ENCODE data around the gene LPIN2. TPM values are rescaled to one million over a fixed set of nuclear protein-coding genes. Genes with fewer than 3 reads are reported as not detected.
A peak's percentile ranks its signal among the peaks of the same experiment; 100 is the strongest.

LPIN2 gene
- total and polyA plus RNA-seq, 2 of the 13 experiments (the other 11 are each of a cell fraction or from before 2014, with no cell fraction given), result 46.0 to 119 TPM

- FAIRE-seq (no peak), ATAC-seq (no peak), DNase-seq (ENCODE audit: low spot score) (no peak)
- Histone ChIP-seq H3K36me3 (replicated peaks in 1 of 2; ENCODE audit: control insufficient read depth in 1 of 2, insufficient read depth in 2 of 2, low read length in 2 of 2) (peaks cover 2 to 16% of the 10 kb centered on the region in 2 experiments; a peak in 4 of 5 replicates), H3K27ac (ENCODE audit: extremely low read length, insufficient read depth, low read length) (no peak overlapping the region), H3K9me3 (ENCODE audit: low read length) (no peaks in the 10 kb centered on the region), H3K79me2 (ENCODE audit: insufficient read depth, low read length) (peaks cover 99% of the 10 kb centered on the region), H2AFZ (ENCODE audit: low read length) (no peak overlapping the region), H3K4me1 (ENCODE audit: insufficient read depth, low read length) (peaks cover 91% of the 10 kb centered on the region), H3K4me2 (ENCODE audit: low read depth, low read length) (no peak overlapping the region), H3K27me3 (ENCODE audit: control insufficient read depth in 1 of 2, insufficient read depth in 2 of 2, low read length in 2 of 2) (no peaks in the 10 kb centered on the region), H3K9ac (ENCODE audit: insufficient read depth, low read depth, low read length) (no peak overlapping the region), H4K20me1 (ENCODE audit: insufficient read depth, low read length) (peaks cover 88% of the 10 kb centered on the region), H3K4me3 (replicated peaks in 1 of 3; ENCODE audit: insufficient read depth in 1 of 3, low read depth in 2 of 3, low read length in 3 of 3) (no peak overlapping the region)
- intact Hi-C loops (cut with micrococcal nuclease; ENCODE audit: unreplicated experiment), result no loop called here
- in situ Hi-C loops (cut with HindIII; ENCODE audit: extremely low pct_ligation_motif_present, low pct_unique_long_range_greater_than_20kb), result no loop called here
- CTCF ChIA-PET (ENCODE audit: low intra/inter-chr PET ratio, low total read pairs), result no interaction called here
- no TSS peak for BruUV-seq (replicated peaks)
- 75% methylated on average over 2 of the region's 3 CpGs for WGBS (ENCODE audit: low lambda C conversion rate)
- TF ChIP-seq ZNF777 (CRISPR knock-in tag; IDR thresholded peaks at IDR 0.05) (no peak), SRSF4 (IDR thresholded peaks at IDR 0.05; ENCODE audit: low read depth, low read length, poor library complexity, severe bottlenecking) (no peak), HNRNPL (IDR thresholded peaks at IDR 0.05; ENCODE audit: low read depth, low read length) (no peak), MED1 (CRISPR knock-in tag; IDR thresholded peaks at IDR 0.05) (0 out of 2 replicates have a peak, but pooled peaks have one; percentile 8)
- POLR2A ChIA-PET, result no interaction called here
Measured at GRCh38 chr18:2970344-2970743, 42.6 kb downstream of the LPIN2 start.

- no peak for FAIRE-seq
Measured at GRCh38 chr18:2969695-2970094, 43.2 kb downstream of the LPIN2 start.

More at GRCh38 chr18:2969695-2970094, 43.2 kb downstream of the LPIN2 start:
- TF ChIP-seq ZNF770 (CRISPR knock-in tag; IDR thresholded peaks at IDR 0.05), result no peak
- no peak for TF ChIP-seq ZFP62 (CRISPR knock-in tag; IDR thresholded peaks at IDR 0.05)
- TF ChIP-seq KLF16 (CRISPR knock-in tag; IDR thresholded peaks at IDR 0.05), result no peak
- TF ChIP-seq NR2F1 (CRISPR knock-in tag; IDR thresholded peaks at IDR 0.05), result no peak
- no peak for TF ChIP-seq KMT2B (CRISPR knock-in tag; IDR thresholded peaks at IDR 0.05)
- TF ChIP-seq, protein P1, sequence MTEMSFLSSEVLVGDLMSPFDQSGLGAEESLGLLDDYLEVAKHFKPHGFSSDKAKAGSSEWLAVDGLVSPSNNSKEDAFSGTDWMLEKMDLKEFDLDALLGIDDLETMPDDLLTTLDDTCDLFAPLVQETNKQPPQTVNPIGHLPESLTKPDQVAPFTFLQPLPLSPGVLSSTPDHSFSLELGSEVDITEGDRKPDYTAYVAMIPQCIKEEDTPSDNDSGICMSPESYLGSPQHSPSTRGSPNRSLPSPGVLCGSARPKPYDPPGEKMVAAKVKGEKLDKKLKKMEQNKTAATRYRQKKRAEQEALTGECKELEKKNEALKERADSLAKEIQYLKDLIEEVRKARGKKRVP (CRISPR knock-in tag; IDR thresholded peaks at IDR 0.05), result no peak
- no peak for TF ChIP-seq PTBP1 (IDR thresholded peaks at IDR 0.05; ENCODE audit: low read depth, low read length, poor library complexity, severe bottlenecking)
- no peak for TF ChIP-seq ZNF678 (CRISPR knock-in tag; IDR thresholded peaks at IDR 0.05)
- TF ChIP-seq KAT8 (CRISPR knock-in tag; IDR thresholded peaks at IDR 0.05), result no peak
- no peak for TF ChIP-seq ZNF773 (CRISPR knock-in tag; IDR thresholded peaks at IDR 0.05; ENCODE audit: borderline replicate concordance)
- no peak for TF ChIP-seq FOXA1 (IDR thresholded peaks at IDR 0.05)
- TF ChIP-seq FOXA1 (CRISPR knock-in tag; IDR thresholded peaks at IDR 0.05), result no peak
- TF ChIP-seq HNRNPLL (IDR thresholded peaks at IDR 0.05; ENCODE audit: low read depth, low read length, poor library complexity, severe bottlenecking), result no peak
- TF ChIP-seq SIX1 (CRISPR knock-in tag; IDR thresholded peaks at IDR 0.05; ENCODE audit: borderline replicate concordance), result no peak
- H3K9ac ChIP-seq (ENCODE audit: insufficient read depth, low read depth, low read length), result no peak overlapping the region
- no peak overlapping the region for H2AFZ ChIP-seq (ENCODE audit: low read length)
- H3K27me3 ChIP-seq (ENCODE audit: control insufficient read depth in 1 of 2, insufficient read depth in 2 of 2, low read length in 2 of 2), result no peaks in the 10 kb centered on the region
- no peak for DNase-seq (ENCODE audit: low spot score)
- BruUV-seq (replicated peaks), result no TSS peak
- CTCF ChIA-PET (ENCODE audit: low intra/inter-chr PET ratio, low total read pairs), result no interaction called here
- H3K4me3 ChIP-seq (replicated peaks in 1 of 3; ENCODE audit: insufficient read depth in 1 of 3, low read depth in 2 of 3, low read length in 3 of 3), result no peak overlapping the region
- intact Hi-C loops (cut with micrococcal nuclease; ENCODE audit: unreplicated experiment) (no loop called here), in situ Hi-C loops (cut with HindIII; ENCODE audit: extremely low pct_ligation_motif_present, low pct_unique_long_range_greater_than_20kb) (no loop called here)
- peaks cover 99% of the 10 kb centered on the region for H3K79me2 ChIP-seq (ENCODE audit: insufficient read depth, low read length)
- H4K20me1 ChIP-seq (ENCODE audit: insufficient read depth, low read length), result peaks cover 87% of the 10 kb centered on the region
- POLR2A ChIA-PET, result no interaction called here
- H3K27ac ChIP-seq (ENCODE audit: extremely low read length, insufficient read depth, low read length), result no peak overlapping the region
- no peak for ATAC-seq
- peaks cover 88% of the 10 kb centered on the region for H3K4me1 ChIP-seq (ENCODE audit: insufficient read depth, low read length)
- no peaks in the 10 kb centered on the region for H3K9me3 ChIP-seq (ENCODE audit: low read length)
- 97% methylated on average over 3 of the region's 3 CpGs for WGBS (ENCODE audit: low lambda C conversion rate)
- peaks cover 2 to 15% of the 10 kb centered on the region in 2 experiments; a peak in 4 of 5 replicates for H3K36me3 ChIP-seq (replicated peaks in 1 of 2; ENCODE audit: control insufficient read depth in 1 of 2, insufficient read depth in 2 of 2, low read length in 2 of 2)
- no peak overlapping the region for H3K4me2 ChIP-seq (ENCODE audit: low read depth, low read length)

All from HepG2 (cell line).